Fibroblast of gingiva (primary cell): ENCODE results near the gene CSE1L.
A peak's percentile ranks its signal among the peaks of the same experiment; 100 is the strongest.
"Not testable (repeated sequence)": the region's sequence is repeated elsewhere in the genome, so short reads cannot be mapped to it uniquely, and the experiment has no call there.

Experiments used
- DNase-seq: peaks from one replicate; pipeline ENCODE4 v3.0.0-alpha.2; 2011; ENCODE audit warnings: low read depth

The CSE1L gene

GRCh38 chr20:49046087-49046900 lies at the start of gene CSE1L:
CSE1L (plus strand) TSS chr20:49046312; CDS start chr20:49058464, 12,152 bp downstream.
- peak; percentile 94 for DNase-seq

- no peak for DNase-seq
These were observed 45.9 kb upstream of the CSE1L start for GRCh38 chr20:48999890-49000870.

GRCh38 chr20:49001741-49002140 lies 44.4 kb upstream of the CSE1L start:
- DNase-seq: no peak

GRCh38 chr20:49006446-49006980 lies 39.6 kb upstream of the CSE1L start:
- no peak for DNase-seq

GRCh38 chr20:49009899-49010631 lies 36.0 kb upstream of the CSE1L start:
- DNase-seq: no peak

- DNase-seq: no peak
These were observed 21.9 kb upstream of the CSE1L start for GRCh38 chr20:49024220-49024619.

- DNase-seq: not testable (repeated sequence)
These were observed 17.9 kb upstream of the CSE1L start for GRCh38 chr20:49028177-49028576.

GRCh38 chr20:49028684-49029083 lies 17.4 kb upstream of the CSE1L start:
- DNase-seq: peak; percentile 36

GRCh38 chr20:49029203-49029602 lies 16.9 kb upstream of the CSE1L start:
- DNase-seq: no peak

- DNase-seq: no peak
These were observed 15.0 kb upstream of the CSE1L start for GRCh38 chr20:49030954-49031619.

- no peak for DNase-seq
These were observed 13.7 kb upstream of the CSE1L start for GRCh38 chr20:49032455-49032854.

GRCh38 chr20:49034070-49034732 lies 11.9 kb upstream of the CSE1L start:
- DNase-seq: no peak

GRCh38 chr20:49037962-49038387 lies 8.1 kb upstream of the CSE1L start:
- DNase-seq: no peak

GRCh38 chr20:49039854-49040253 lies 6.3 kb upstream of the CSE1L start:
- DNase-seq: no peak

- DNase-seq: no peak
These were observed 3.1 kb upstream of the CSE1L start for GRCh38 chr20:49043000-49043399.

- DNase-seq: peak; percentile 4
These were observed 549 bp upstream of the CSE1L start for GRCh38 chr20:49045440-49046086.

GRCh38 chr20:49052334-49052733 lies 6.2 kb downstream of the CSE1L start:
- no peak for DNase-seq

- no peak for DNase-seq
These were observed 8.0 kb downstream of the CSE1L start for GRCh38 chr20:49054056-49054643.

- DNase-seq: no peak
These were observed 17.2 kb downstream of the CSE1L start for GRCh38 chr20:49063279-49063678.

GRCh38 chr20:49074521-49074920 lies 28.4 kb downstream of the CSE1L start:
- no peak for DNase-seq
